HCT116 (cell line): ENCODE data around the gene HAPSTR1. TPM values are rescaled to one million over a fixed set of nuclear protein-coding genes. Genes with fewer than 3 reads are reported as not detected.

Experiments used
- ATAC-seq: fragments of 200-7000 bp; cut with Tn5 transposase; 2 replicates; pipeline ENCODE4 v1.9.1; 2020; ENCODE audit warnings: mild to moderate bottlenecking, moderate library complexity
- BruUV-seq: library from RNA; stranded (reverse); fragments of 400-500 nt; replicated peaks from 2 replicates; lab custom pipeline; 2021; lab: Mats Ljungman, UMichigan
- CTCF ChIA-PET: fragments of 300-600 bp; sonication (Branson Sonifier 250); formaldehyde crosslinking; loops from one replicate; lab custom pipeline; 2021; ENCODE audit warnings: antibody characterized with exemption; lab: Charles Lee
- POLR2A ChIA-PET: fragments of 300-600, 350-600 bp; sonication (Branson Sonifier 250); formaldehyde crosslinking; loops from one replicate; lab custom pipeline; 2021; ENCODE audit warnings: antibody characterized with exemption; lab: Charles Lee
- RAD21 ChIA-PET, 2 experiments: fragments of 300-600 bp; sonication (Branson Sonifier 250); formaldehyde crosslinking; loops; one replicate each; lab custom pipeline; 2023; ENCODE audit warnings: low total read pairs in 2 of 2; ENCODE audit not compliant: uncharacterized antibody in 2 of 2, unreplicated experiment in 2 of 2, low non-redundant PET in 1 of 2; lab: Charles Lee
- DNase-seq: peaks from one replicate; pipeline ENCODE4 v3.0.0-alpha.2; 2010; ENCODE audit warnings: low read depth, low spot score
- H2AFZ ChIP-seq: fragments of 200-600 bp; shearing (Covaris generic), sonication (generic); 2 replicates; pipeline ENCODE4 v1.6.1; 2017; ENCODE audit warnings: low read depth, mixed run types, mixed read lengths, antibody characterized with exemption, low read length; ENCODE audit not compliant: poor library complexity, severe bottlenecking
- H3K27ac ChIP-seq: 2 replicates; pipeline ENCODE4 v1.5.1; 2012; ENCODE audit warnings: low read depth, low read length
- H3K27me3 ChIP-seq: fragments of 200-600 bp; sonication (generic); 2 replicates; pipeline ENCODE4 v1.6.1; 2016; ENCODE audit warnings: mixed run types, low read length, mixed read lengths; ENCODE audit not compliant: insufficient read depth
- H3K36me3 ChIP-seq, 2 experiments: fragments of 200-500 bp in 1 of 2; fragments of 200-600 bp in 1 of 2; sonication (Bioruptor generic) in 1 of 2; sonication (generic) in 1 of 2; 2 replicates each; pipeline versions ENCODE4 v1.5.1 to v1.6.1; 2014 to 2016; ENCODE audit warnings: low read length in 2 of 2, inconsistent platforms in 1 of 2, mixed read lengths in 1 of 2, mixed run types in 1 of 2; ENCODE audit not compliant: insufficient read depth in 2 of 2, control insufficient read depth in 1 of 2
- H3K4me1 ChIP-seq, 2 experiments: fragments of 200-600 bp in 1 of 2; sonication (generic) in 1 of 2; 2 replicates each; pipeline versions ENCODE4 v1.5.1 to v1.6.1; 2012 to 2017; ENCODE audit warnings: low read length in 2 of 2, inconsistent platforms in 1 of 2, mild to moderate bottlenecking in 1 of 2, mixed read lengths in 1 of 2, mixed run types in 1 of 2, moderate library complexity in 1 of 2; ENCODE audit not compliant: insufficient read depth in 2 of 2, control insufficient read depth in 1 of 2
- H3K4me2 ChIP-seq: fragments of 200-600 bp; sonication (generic); 2 replicates; pipeline ENCODE4 v1.6.1; 2017; ENCODE audit warnings: mixed run types, low read length, mixed read lengths
- H3K4me3 ChIP-seq, 2 experiments: fragments of 200-600 bp in 1 of 2; sonication (generic) in 1 of 2; replicated peaks in 1 of 2; 2 replicates each; pipeline ENCODE4 v1.5.1; 2011 to 2016; ENCODE audit warnings: low read length in 2 of 2, control low read depth in 1 of 2, low read depth in 1 of 2, mild to moderate bottlenecking in 1 of 2, mixed read lengths in 1 of 2, mixed run types in 1 of 2
- H3K79me2 ChIP-seq: fragments of 200-600 bp; sonication (generic); 2 replicates; pipeline ENCODE4 v1.6.1; 2017; ENCODE audit warnings: mild to moderate bottlenecking, mixed run types, low read length, moderate library complexity, mixed read lengths; ENCODE audit not compliant: insufficient read depth
- H3K9ac ChIP-seq: fragments of 200-600 bp; sonication (generic); 2 replicates; pipeline ENCODE4 v1.6.1; 2016; ENCODE audit warnings: low read length, mixed read lengths
- H3K9me2 ChIP-seq: fragments of 200-600 bp; sonication (generic), shearing (Covaris generic); 2 replicates; pipeline ENCODE4 v1.6.1; 2017; ENCODE audit warnings: mixed run types, mild to moderate bottlenecking, moderate library complexity; ENCODE audit not compliant: insufficient read depth
- H3K9me3 ChIP-seq, 2 experiments: fragments of 200-500 bp in 1 of 2; fragments of 200-600 bp in 1 of 2; sonication (Bioruptor generic) in 1 of 2; sonication (generic) in 1 of 2; 2 replicates each; pipeline ENCODE4 v1.6.1; 2014 to 2017; ENCODE audit warnings: low read length in 2 of 2, mixed read lengths in 2 of 2, inconsistent platforms in 1 of 2, low read depth in 1 of 2, mild to moderate bottlenecking in 1 of 2, mixed run types in 1 of 2, moderate library complexity in 1 of 2; ENCODE audit not compliant: control insufficient read depth in 1 of 2, insufficient read depth in 1 of 2
- H4K20me1 ChIP-seq: fragments of 200-600 bp; sonication (generic), shearing (Covaris generic); 2 replicates; pipeline ENCODE4 v1.6.1; 2017; ENCODE audit warnings: mixed run types, mild to moderate bottlenecking, moderate library complexity; ENCODE audit not compliant: insufficient read depth
- CBX3 ChIP-seq: IDR thresholded peaks from 2 replicates; pipeline ENCODE4 v1.6.1; 2012; ENCODE audit warnings: low read depth
- EGR1 ChIP-seq: IDR thresholded peaks from 2 replicates; pipeline ENCODE4 v1.6.1; 2012; ENCODE audit warnings: low read depth
- ELF1 ChIP-seq: IDR thresholded peaks from 2 replicates; pipeline ENCODE4 v1.6.1; 2012; ENCODE audit warnings: low read depth, borderline replicate concordance
- EZH2 ChIP-seq: fragments of 200-600 bp; sonication (generic); IDR thresholded peaks from 2 replicates; pipeline ENCODE4 v1.6.1; 2017; ENCODE audit warnings: antibody characterized with exemption, mixed run types
- EZH2phosphoT487 ChIP-seq: fragments of 200-600 bp; IDR thresholded peaks from 2 replicates; pipeline ENCODE4 v1.6.1; 2018; ENCODE audit warnings: antibody characterized with exemption, borderline replicate concordance
- JUND ChIP-seq: IDR thresholded peaks from 2 replicates; pipeline ENCODE4 v1.6.1; 2012
- POLR2A ChIP-seq: IDR thresholded peaks from 2 replicates; pipeline ENCODE4 v1.7.0; 2011; ENCODE audit warnings: borderline replicate concordance; ENCODE audit not compliant: insufficient read depth, insufficient read length; ENCODE audit errors: extremely low read depth
- SP1 ChIP-seq: IDR thresholded peaks from 2 replicates; pipeline ENCODE4 v1.6.1; 2012; ENCODE audit warnings: low read depth
- SRF ChIP-seq: IDR thresholded peaks from 2 replicates; pipeline ENCODE4 v1.6.1; 2012; ENCODE audit warnings: low read depth
- TCF7L2 ChIP-seq: IDR thresholded peaks from 2 replicates; pipeline ENCODE4 v1.7.0; 2011; ENCODE audit warnings: borderline replicate concordance, inconsistent platforms; ENCODE audit not compliant: insufficient read depth, insufficient read length; ENCODE audit errors: extremely low read depth
- YY1 ChIP-seq: IDR thresholded peaks from 2 replicates; pipeline ENCODE4 v1.6.1; 2011; ENCODE audit warnings: low read length, low read depth, moderate library complexity, mild to moderate bottlenecking; ENCODE audit not compliant: insufficient replicate concordance; ENCODE audit errors: extremely low read depth
- intact Hi-C: fragments of 100-400 bp; cut with micrococcal nuclease; formaldehyde crosslinking; loops from 2 replicates; pipeline ENCODE4 v1.10.0; 2022
- total RNA-seq: library from RNA; stranded (reverse); gene quantifications from one replicate; pipeline ENCODE4 v1.2.1, GENCODE V29; 2021; ENCODE audit not compliant: unreplicated experiment
- TF ChIP-seq, protein P1 (sequence below): IDR thresholded peaks from 2 replicates; pipeline ENCODE4 v1.6.1; 2011; ENCODE audit warnings: mild to moderate bottlenecking, low read length, moderate library complexity; ENCODE audit not compliant: insufficient replicate concordance; ENCODE audit errors: extremely low read depth
- TF ChIP-seq, protein P2 (sequence below): IDR thresholded peaks from 2 replicates; pipeline ENCODE4 v1.6.1; 2012; ENCODE audit warnings: low read depth
- TF ChIP-seq, protein P3 (sequence below): IDR thresholded peaks from 2 replicates; pipeline ENCODE4 v1.6.1; 2012

Gene HAPSTR1
- total RNA-seq, 1 experiment from 2014 or later: 54.9 TPM

DNA sequence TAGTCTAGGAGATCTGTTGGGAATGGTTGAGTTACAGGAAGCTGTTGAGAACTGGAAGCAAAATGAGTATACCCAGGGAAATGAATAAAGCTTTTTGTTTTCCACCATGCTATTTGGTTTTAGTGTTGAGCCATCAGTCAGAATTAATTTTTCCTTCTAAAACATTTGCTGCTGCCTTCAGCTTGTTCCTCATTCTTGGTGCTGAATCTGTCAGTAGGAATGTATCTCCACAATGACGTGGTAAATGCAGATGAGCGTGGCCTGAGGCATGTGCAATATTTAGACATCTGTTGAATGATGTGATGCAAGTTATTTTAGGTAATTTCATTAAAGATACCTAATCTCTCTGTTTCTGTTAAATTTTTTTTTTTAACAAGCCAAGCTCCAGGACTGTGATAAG is 10.9 kb downstream of the HAPSTR1 start:
- H3K4me3 ChIP-seq: no peak overlapping the region
- ChIA-PET POLR2A (interaction anchor here (4.4 kb wide), 1 partner anchor 11 kb away, joined by 28 read pairs; the partner anchor contains the start of gene HAPSTR1), RAD21 (no interaction called here), CTCF (no interaction called here)
- ATAC-seq: no peak
- intact Hi-C loops: no loop called here
- BruUV-seq: no TSS peak
- H3K27ac ChIP-seq: no peak overlapping the region
- H3K27me3 ChIP-seq: no peaks in the 10 kb centered on the region
- H3K79me2 ChIP-seq: peaks cover 100% of the 10 kb centered on the region
- H2AFZ ChIP-seq: no peak overlapping the region
- H3K9me2 ChIP-seq: no peaks in the 10 kb centered on the region
- H3K4me1 ChIP-seq: peaks cover 4 to 38% of the 10 kb centered on the region in 2 experiments; a peak in 2 of 4 replicates
- H3K36me3 ChIP-seq: peaks cover 54 to 65% of the 10 kb centered on the region in 2 experiments
- H3K4me2 ChIP-seq: no peak overlapping the region
- H4K20me1 ChIP-seq: peaks cover 60% of the 10 kb centered on the region
- H3K9ac ChIP-seq: no peak overlapping the region
- no peaks in the 10 kb centered on the region for H3K9me3 ChIP-seq
- DNase-seq: no peak
- no peak for TF ChIP-seq JUND
- TF ChIP-seq, protein P1, sequence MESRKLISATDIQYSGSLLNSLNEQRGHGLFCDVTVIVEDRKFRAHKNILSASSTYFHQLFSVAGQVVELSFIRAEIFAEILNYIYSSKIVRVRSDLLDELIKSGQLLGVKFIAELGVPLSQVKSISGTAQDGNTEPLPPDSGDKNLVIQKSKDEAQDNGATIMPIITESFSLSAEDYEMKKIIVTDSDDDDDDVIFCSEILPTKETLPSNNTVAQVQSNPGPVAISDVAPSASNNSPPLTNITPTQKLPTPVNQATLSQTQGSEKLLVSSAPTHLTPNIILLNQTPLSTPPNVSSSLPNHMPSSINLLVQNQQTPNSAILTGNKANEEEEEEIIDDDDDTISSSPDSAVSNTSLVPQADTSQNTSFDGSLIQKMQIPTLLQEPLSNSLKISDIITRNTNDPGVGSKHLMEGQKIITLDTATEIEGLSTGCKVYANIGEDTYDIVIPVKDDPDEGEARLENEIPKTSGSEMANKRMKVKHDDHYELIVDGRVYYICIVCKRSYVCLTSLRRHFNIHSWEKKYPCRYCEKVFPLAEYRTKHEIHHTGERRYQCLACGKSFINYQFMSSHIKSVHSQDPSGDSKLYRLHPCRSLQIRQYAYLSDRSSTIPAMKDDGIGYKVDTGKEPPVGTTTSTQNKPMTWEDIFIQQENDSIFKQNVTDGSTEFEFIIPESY: no peak
- TF ChIP-seq CBX3: no peak
- TF ChIP-seq ELF1: no peak
- TF ChIP-seq POLR2A: no peak
- no peak for TF ChIP-seq EZH2phosphoT487
- no peak for TF ChIP-seq TCF7L2

DNA sequence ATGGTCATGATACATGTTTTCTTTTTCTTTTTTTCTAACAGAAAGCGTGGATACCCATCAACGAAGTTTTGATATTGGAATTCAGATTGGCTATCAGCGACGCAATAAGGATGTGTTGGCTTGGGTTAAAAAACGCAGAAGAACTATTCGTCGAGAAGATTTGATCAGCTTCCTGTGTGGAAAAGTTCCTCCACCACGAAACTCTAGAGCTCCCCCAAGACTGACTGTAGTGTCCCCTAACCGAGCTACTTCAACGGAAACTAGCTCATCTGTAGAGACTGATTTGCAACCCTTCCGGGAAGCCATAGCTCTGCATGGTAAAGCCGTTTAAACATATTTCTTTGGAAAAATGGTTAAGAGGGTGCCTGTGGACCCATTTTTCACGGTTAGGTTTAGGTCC is 11.5 kb downstream of the HAPSTR1 start:
- H3K4me3 ChIP-seq: no peak overlapping the region
- BruUV-seq: no TSS peak
- intact Hi-C loops: no loop called here
- H3K27ac ChIP-seq: no peak overlapping the region
- DNase-seq (no peak), ATAC-seq (no peak)
- RAD21 ChIA-PET: no interaction called here
- no peak overlapping the region for H3K4me2 ChIP-seq
- no peak overlapping the region for H2AFZ ChIP-seq
- H3K36me3 ChIP-seq: peaks cover 57 to 71% of the 10 kb centered on the region in 2 experiments
- peaks cover 62% of the 10 kb centered on the region for H4K20me1 ChIP-seq
- POLR2A ChIA-PET: interaction anchor here (4.4 kb wide), 1 partner anchor 12 kb away, joined by 28 read pairs; the partner anchor contains the start of gene HAPSTR1
- no peaks in the 10 kb centered on the region for H3K9me3 ChIP-seq
- H3K4me1 ChIP-seq: peaks cover 4 to 32% of the 10 kb centered on the region in 2 experiments; a peak in 2 of 4 replicates
- H3K79me2 ChIP-seq: peaks cover 100% of the 10 kb centered on the region
- no peaks in the 10 kb centered on the region for H3K9me2 ChIP-seq
- H3K27me3 ChIP-seq: no peaks in the 10 kb centered on the region
- CTCF ChIA-PET: no interaction called here
- no peak overlapping the region for H3K9ac ChIP-seq
- TF ChIP-seq EZH2: no peak
- TF ChIP-seq, protein P2, sequence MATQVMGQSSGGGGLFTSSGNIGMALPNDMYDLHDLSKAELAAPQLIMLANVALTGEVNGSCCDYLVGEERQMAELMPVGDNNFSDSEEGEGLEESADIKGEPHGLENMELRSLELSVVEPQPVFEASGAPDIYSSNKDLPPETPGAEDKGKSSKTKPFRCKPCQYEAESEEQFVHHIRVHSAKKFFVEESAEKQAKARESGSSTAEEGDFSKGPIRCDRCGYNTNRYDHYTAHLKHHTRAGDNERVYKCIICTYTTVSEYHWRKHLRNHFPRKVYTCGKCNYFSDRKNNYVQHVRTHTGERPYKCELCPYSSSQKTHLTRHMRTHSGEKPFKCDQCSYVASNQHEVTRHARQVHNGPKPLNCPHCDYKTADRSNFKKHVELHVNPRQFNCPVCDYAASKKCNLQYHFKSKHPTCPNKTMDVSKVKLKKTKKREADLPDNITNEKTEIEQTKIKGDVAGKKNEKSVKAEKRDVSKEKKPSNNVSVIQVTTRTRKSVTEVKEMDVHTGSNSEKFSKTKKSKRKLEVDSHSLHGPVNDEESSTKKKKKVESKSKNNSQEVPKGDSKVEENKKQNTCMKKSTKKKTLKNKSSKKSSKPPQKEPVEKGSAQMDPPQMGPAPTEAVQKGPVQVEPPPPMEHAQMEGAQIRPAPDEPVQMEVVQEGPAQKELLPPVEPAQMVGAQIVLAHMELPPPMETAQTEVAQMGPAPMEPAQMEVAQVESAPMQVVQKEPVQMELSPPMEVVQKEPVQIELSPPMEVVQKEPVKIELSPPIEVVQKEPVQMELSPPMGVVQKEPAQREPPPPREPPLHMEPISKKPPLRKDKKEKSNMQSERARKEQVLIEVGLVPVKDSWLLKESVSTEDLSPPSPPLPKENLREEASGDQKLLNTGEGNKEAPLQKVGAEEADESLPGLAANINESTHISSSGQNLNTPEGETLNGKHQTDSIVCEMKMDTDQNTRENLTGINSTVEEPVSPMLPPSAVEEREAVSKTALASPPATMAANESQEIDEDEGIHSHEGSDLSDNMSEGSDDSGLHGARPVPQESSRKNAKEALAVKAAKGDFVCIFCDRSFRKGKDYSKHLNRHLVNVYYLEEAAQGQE: no peak
- TF ChIP-seq SP1: no peak
- TF ChIP-seq, protein P3, sequence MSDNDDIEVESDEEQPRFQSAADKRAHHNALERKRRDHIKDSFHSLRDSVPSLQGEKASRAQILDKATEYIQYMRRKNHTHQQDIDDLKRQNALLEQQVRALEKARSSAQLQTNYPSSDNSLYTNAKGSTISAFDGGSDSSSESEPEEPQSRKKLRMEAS: no peak
- TF ChIP-seq, protein P1: no peak
- TF ChIP-seq SRF: no peak
- no peak for TF ChIP-seq YY1
- TF ChIP-seq EGR1: no peak
